GM10266 (cell line): ENCODE measurements around the gene MUC5B.

Experiments used
- DNase-seq: peaks from one replicate; pipeline ENCODE4 v3.0.0; 2012; ENCODE audit errors: extremely low spot score
- TF ChIP-seq, protein P1 (sequence below): IDR thresholded peaks from 2 replicates; pipeline ENCODE4 v1.5.1; 2012; ENCODE audit warnings: mild to moderate bottlenecking, low read depth; ENCODE audit not compliant: control insufficient read depth, insufficient read depth; ENCODE audit errors: missing control alignments

Gene MUC5B

DNA sequence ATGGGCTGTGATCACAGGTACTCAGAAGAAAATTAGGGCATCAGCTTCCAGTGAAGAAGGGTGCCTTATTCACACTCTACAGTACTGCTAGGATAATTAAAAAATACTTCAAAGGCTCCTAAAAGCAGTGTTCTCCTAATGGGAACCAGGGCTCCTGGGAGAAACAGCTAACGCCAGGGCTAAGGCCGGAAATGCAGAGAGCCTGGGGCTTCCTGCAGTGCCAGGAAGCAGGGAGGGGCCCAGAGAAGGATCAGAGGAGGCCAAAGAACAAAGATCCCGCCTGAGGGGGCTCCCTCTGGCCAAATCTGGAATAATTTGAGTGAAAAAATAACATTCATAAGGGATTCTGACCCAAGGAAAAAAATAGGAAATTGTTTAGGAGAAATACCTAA is 59.1 kb downstream of the MUC5B start:
- TF ChIP-seq, protein P1, sequence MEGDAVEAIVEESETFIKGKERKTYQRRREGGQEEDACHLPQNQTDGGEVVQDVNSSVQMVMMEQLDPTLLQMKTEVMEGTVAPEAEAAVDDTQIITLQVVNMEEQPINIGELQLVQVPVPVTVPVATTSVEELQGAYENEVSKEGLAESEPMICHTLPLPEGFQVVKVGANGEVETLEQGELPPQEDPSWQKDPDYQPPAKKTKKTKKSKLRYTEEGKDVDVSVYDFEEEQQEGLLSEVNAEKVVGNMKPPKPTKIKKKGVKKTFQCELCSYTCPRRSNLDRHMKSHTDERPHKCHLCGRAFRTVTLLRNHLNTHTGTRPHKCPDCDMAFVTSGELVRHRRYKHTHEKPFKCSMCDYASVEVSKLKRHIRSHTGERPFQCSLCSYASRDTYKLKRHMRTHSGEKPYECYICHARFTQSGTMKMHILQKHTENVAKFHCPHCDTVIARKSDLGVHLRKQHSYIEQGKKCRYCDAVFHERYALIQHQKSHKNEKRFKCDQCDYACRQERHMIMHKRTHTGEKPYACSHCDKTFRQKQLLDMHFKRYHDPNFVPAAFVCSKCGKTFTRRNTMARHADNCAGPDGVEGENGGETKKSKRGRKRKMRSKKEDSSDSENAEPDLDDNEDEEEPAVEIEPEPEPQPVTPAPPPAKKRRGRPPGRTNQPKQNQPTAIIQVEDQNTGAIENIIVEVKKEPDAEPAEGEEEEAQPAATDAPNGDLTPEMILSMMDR: no peak
- no peak for DNase-seq

DNA sequence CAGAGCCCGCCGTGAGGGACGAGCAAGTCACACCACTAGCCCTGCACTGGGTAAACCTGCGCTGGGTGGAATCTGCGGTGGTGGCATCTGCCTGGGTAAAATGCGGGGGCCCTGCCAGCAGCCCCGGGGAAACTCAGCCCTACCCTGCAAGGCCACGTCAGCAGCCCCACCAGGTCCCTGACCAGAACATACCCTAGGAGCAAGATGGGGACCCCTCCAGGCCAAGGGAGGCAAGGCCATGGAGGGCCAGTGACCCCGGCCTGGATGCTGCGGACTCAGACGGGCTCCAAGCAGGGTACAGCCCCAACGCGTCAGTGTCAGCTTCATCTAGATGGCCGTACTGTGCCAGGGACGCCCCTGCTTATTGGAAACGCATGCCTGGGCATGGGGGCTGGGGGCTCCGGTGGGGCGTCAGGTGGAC is 60.2 kb downstream of the MUC5B start:
- TF ChIP-seq, protein P1: no peak
- no peak for DNase-seq

DNA sequence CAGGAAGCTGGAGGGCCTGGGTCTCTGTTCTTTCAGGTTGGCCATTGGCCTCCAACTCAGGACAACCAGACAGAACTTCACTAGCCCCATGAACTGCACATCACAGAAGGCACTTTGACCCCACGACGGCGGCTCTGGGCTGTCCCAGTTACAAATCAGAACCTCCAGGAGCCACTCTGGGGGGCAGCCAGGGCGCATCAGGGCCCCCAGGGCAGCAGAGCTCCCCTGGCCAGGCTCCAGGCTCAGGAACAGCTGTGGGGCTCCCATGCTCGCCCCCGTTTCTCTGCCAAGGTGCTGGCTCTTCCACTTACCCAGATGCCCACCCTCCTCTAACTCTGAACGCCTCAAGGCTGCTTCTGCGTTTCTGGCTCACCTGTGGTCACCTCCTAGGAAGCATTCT is 61.0 kb downstream of the MUC5B start:
- no peak for DNase-seq
- TF ChIP-seq, protein P1: no peak

DNA sequence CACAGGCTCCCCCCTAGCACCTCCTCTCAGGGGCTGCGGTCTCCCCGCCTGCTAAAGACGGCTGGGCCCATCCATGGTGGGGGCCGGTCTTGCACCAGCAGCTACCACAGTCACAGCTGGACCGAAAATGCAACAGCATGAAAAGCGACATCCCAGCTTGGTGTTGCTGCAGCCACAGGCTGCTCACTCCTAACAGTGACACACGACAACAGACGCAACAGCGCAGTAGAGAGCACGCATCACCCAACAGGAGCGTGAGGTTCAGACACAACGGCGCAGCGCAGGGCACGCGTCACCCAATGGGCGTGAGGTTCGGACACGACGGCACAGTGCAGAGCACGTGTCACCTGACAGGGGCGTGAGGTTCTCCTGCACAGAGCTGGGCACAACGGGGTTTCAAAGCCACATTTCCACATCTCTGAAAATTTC is 62.5 kb downstream of the MUC5B start:
- DNase-seq: no peak
- TF ChIP-seq, protein P1: no peak

DNA sequence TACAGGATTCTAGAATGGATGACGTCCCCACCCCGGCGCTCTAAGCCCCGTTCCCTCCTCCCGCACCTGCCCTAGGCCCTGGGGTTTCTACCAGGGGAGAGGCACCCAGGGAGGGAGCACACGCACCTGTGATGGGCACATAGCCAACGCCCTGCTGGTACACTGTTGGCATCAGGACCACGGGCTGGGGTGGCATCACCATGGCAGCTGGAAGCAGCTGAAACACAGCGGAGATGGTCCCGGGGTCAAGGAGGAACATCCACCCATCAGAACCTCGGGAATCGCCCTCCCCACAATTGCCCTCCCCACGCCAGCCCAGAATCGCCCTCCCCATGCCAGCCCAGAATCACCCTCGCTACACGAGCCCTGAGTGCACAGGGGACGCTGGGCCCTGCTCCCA is 63.0 kb downstream of the MUC5B start:
- TF ChIP-seq, protein P1: no peak
- DNase-seq: no peak

DNA sequence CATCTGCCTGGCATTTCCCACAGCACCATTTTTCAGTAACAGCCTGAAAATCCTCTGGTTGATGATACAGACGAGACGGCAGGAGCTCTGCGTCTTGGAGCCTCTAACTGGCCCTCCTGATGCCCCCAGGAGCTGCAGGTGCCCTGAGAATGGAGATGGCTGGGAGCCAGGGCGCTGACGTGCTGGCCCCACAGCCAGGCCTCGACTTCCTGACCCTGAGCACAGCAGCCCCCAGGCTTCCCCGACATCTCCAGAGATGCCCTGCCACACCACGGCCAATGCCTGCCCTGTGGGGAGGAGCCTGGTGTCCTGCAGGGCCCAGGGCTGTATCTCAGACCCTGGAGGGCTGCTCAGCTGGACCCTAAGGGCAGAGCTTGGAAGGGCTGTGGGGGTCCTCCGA is 65.1 kb downstream of the MUC5B start:
- TF ChIP-seq, protein P1: no peak
- no peak for DNase-seq

DNA sequence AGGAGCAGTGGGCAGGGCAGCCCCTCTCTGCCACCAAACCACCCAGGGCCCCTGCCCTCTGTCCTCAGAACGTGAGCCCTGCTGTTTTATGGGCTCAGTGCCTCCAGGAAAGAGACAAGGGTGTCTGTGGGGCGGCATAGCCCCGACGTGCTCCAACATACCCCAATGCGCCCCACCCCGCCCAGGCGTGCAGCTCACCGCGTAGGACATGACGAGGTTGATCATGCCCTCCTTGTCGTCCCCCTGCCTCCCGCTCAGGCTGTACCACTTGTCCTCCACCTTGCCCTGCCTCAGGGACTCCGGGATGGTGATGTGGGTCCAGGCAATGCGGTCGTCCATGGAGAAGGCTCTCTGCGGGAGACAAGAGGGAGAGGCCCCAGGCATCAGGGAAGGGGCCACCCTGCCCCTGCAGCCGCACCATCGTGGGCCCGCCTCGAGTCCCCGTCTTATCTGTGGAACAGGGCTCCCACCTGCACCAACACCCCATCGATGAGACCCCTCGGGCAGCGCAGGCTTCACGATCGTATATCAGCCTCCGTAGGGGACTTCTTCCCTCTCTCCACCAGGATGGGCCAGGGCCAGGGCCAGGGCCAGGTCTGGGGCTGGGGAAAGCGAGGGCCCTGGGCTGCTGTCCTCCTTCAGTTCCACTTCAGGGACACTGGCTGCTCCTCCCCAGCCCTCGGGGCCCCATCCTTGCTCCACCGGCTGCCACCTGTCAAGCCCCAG is 65.7 kb downstream of the MUC5B start:
- TF ChIP-seq, protein P1: no peak
- no peak for DNase-seq
